ENCODE results near the gene NAT9.
A peak's percentile ranks its signal among the peaks of the same experiment; 100 is the strongest.

Gene NAT9

DNA sequence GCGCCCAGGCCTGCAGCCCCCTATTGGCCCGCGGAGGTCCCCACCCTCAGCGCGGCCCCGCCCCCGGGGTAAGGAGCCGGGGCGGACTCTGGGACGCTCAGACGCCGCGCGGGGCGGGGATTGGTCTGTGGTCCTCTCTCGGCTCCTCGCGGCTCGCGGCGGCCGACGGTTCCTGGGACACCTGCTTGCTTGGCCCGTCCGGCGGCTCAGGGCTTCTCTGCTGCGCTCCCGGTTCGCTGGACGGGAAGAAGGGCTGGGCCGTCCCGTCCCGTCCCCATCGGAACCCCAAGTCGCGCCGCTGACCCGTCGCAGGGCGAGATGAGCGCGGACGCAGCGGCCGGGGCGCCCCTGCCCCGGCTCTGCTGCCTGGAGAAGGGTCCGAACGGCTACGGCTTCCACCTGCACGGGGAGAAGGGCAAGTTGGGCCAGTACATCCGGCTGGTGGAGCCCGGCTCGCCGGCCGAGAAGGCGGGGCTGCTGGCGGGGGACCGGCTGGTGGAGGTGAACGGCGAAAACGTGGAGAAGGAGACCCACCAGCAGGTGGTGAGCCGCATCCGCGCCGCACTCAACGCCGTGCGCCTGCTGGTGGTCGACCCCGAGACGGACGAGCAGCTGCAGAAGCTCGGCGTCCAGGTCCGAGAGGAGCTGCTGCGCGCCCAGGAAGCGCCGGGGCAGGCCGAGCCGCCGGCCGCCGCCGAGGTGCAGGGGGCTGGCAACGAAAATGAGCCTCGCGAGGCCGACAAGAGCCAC is 27.4 kb downstream of the NAT9 start, which contains the start of gene NHERF1:
NHERF1 (plus strand) TSS at position 100 of the 750 bp plus-strand sequence; CDS start at position 319, 219 bp downstream.
- peaks cover 20% of the 10 kb centered on the region for H3K4me1 ChIP-seq (ENCODE audit: insufficient read depth, low read length, severe bottlenecking)
- H3K4me3 ChIP-seq (ENCODE audit: low read depth, low read length, poor library complexity, severe bottlenecking), result peak within 1 kb of the TSS; percentile 73
- H4K20me1 ChIP-seq (ENCODE audit: insufficient read depth, low read length), result no peaks in the 10 kb centered on the region
- H3K9me3 ChIP-seq (ENCODE audit: low read length), result no peaks in the 10 kb centered on the region
- H3F3A ChIP-seq (ENCODE audit: insufficient read depth, low read length), result no peaks in the 10 kb centered on the region
- H3K27me3 ChIP-seq (ENCODE audit: insufficient read depth, low read length), result no peaks in the 10 kb centered on the region
- TF ChIP-seq, protein P1, sequence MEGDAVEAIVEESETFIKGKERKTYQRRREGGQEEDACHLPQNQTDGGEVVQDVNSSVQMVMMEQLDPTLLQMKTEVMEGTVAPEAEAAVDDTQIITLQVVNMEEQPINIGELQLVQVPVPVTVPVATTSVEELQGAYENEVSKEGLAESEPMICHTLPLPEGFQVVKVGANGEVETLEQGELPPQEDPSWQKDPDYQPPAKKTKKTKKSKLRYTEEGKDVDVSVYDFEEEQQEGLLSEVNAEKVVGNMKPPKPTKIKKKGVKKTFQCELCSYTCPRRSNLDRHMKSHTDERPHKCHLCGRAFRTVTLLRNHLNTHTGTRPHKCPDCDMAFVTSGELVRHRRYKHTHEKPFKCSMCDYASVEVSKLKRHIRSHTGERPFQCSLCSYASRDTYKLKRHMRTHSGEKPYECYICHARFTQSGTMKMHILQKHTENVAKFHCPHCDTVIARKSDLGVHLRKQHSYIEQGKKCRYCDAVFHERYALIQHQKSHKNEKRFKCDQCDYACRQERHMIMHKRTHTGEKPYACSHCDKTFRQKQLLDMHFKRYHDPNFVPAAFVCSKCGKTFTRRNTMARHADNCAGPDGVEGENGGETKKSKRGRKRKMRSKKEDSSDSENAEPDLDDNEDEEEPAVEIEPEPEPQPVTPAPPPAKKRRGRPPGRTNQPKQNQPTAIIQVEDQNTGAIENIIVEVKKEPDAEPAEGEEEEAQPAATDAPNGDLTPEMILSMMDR (IDR thresholded peaks at IDR 0.05; ENCODE audit: low read length), result peak; percentile 35
- TF ChIP-seq EZH2 (IDR thresholded peaks at IDR 0.05; ENCODE audit: borderline replicate concordance, low read length), result no peak
- no peak within 1 kb of the TSS for H2AFZ ChIP-seq (ENCODE audit: low read length)
- no peak within 1 kb of the TSS for H3K27ac ChIP-seq (ENCODE audit: low read depth, low read length, poor library complexity, severe bottlenecking)
- peak within 1 kb of the TSS; percentile 75 for H3K9ac ChIP-seq (ENCODE audit: low read length)
- H3K79me2 ChIP-seq (ENCODE audit: insufficient read depth, low read length), result no peaks in the 10 kb centered on the region
- no peaks in the 10 kb centered on the region for H3K9me2 ChIP-seq (ENCODE audit: low read depth, low read length)
- H3K4me2 ChIP-seq (ENCODE audit: low read length), result peak within 1 kb of the TSS; percentile 65
- no peaks in the 10 kb centered on the region for H3K36me3 ChIP-seq (ENCODE audit: insufficient read depth, low read length)

DNA sequence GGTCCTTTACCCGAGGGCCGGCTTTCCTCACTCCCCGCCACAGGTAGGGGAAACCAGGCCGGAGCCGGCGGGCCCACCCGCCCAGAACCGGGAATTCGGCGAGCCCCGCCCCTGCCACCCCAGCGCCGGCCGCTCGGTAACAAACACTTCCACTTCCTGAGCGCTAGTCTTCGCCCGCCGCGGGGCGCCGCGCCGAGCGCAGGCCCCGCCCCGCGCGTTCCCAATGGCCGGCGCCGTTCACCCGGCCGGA is 27.9 kb downstream of the NAT9 start:
- H3K4me1 ChIP-seq (ENCODE audit: insufficient read depth, low read length, severe bottlenecking), result peaks cover 20% of the 10 kb centered on the region
- H3K9me2 ChIP-seq (ENCODE audit: low read depth, low read length), result no peaks in the 10 kb centered on the region
- H3K4me3 ChIP-seq (ENCODE audit: low read depth, low read length, poor library complexity, severe bottlenecking), result peak overlapping the region; percentile 73
- TF ChIP-seq EZH2 (IDR thresholded peaks at IDR 0.05; ENCODE audit: borderline replicate concordance, low read length), result no peak
- TF ChIP-seq, protein P1 (IDR thresholded peaks at IDR 0.05; ENCODE audit: low read length), result no peak
- no peaks in the 10 kb centered on the region for H3K27me3 ChIP-seq (ENCODE audit: insufficient read depth, low read length)
- H3K36me3 ChIP-seq (ENCODE audit: insufficient read depth, low read length), result no peaks in the 10 kb centered on the region
- H3K9me3 ChIP-seq (ENCODE audit: low read length), result no peaks in the 10 kb centered on the region
- no peak overlapping the region for H3K27ac ChIP-seq (ENCODE audit: low read depth, low read length, poor library complexity, severe bottlenecking)
- no peaks in the 10 kb centered on the region for H3K79me2 ChIP-seq (ENCODE audit: insufficient read depth, low read length)
- H3K9ac ChIP-seq (ENCODE audit: low read length), result peak overlapping the region; percentile 38; the same call in 1 of the 2 replicates
- H3K4me2 ChIP-seq (ENCODE audit: low read length), result peak overlapping the region; percentile 49
- H4K20me1 ChIP-seq (ENCODE audit: insufficient read depth, low read length), result no peaks in the 10 kb centered on the region
- no peak overlapping the region for H2AFZ ChIP-seq (ENCODE audit: low read length)
- H3F3A ChIP-seq (ENCODE audit: insufficient read depth, low read length), result no peaks in the 10 kb centered on the region

DNA sequence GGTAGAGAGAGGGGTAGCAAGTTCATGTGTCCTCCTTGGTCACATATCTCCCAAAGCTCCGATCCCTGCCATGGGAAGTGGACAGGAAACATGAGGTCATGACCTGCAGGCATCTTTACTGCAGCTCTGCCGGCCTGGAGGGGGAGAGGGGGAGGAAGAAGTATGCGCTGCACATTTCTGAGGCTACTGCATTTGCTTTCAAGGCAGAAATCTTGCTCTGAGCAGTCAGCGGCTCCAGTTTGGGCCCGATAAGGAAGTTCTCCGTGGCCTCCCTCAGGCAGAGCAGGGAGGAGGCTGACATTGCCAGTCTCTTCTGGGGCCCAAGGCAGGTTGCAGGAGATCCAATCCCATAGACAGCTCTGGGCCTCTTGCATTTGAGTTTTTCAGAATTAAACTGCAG is 29.2 kb downstream of the NAT9 start:
- no peaks in the 10 kb centered on the region for H3K9me2 ChIP-seq (ENCODE audit: low read depth, low read length)
- H3K9ac ChIP-seq (ENCODE audit: low read length), result no peak overlapping the region
- peaks cover 26% of the 10 kb centered on the region for H3K4me1 ChIP-seq (ENCODE audit: insufficient read depth, low read length, severe bottlenecking)
- no peaks in the 10 kb centered on the region for H4K20me1 ChIP-seq (ENCODE audit: insufficient read depth, low read length)
- no peaks in the 10 kb centered on the region for H3K27me3 ChIP-seq (ENCODE audit: insufficient read depth, low read length)
- no peak overlapping the region for H3K4me3 ChIP-seq (ENCODE audit: low read depth, low read length, poor library complexity, severe bottlenecking)
- no peak overlapping the region for H3K4me2 ChIP-seq (ENCODE audit: low read length)
- H3K79me2 ChIP-seq (ENCODE audit: insufficient read depth, low read length), result no peaks in the 10 kb centered on the region
- H2AFZ ChIP-seq (ENCODE audit: low read length), result no peak overlapping the region
- no peaks in the 10 kb centered on the region for H3F3A ChIP-seq (ENCODE audit: insufficient read depth, low read length)
- H3K36me3 ChIP-seq (ENCODE audit: insufficient read depth, low read length), result no peaks in the 10 kb centered on the region
- TF ChIP-seq EZH2 (IDR thresholded peaks at IDR 0.05; ENCODE audit: borderline replicate concordance, low read length), result no peak
- TF ChIP-seq, protein P1 (IDR thresholded peaks at IDR 0.05; ENCODE audit: low read length), result no peak
- H3K9me3 ChIP-seq (ENCODE audit: low read length), result no peaks in the 10 kb centered on the region
- H3K27ac ChIP-seq (ENCODE audit: low read depth, low read length, poor library complexity, severe bottlenecking), result no peak overlapping the region

All from OCI-LY1 (cell line).